ENCODE results near the gene RAD51D. TPM values are rescaled to one million over a fixed set of nuclear protein-coding genes. Genes with fewer than 3 reads are reported as not detected.

Gene RAD51D
- total RNA-seq, 1 donor from 2014 or later = 12.4 TPM

DNA sequence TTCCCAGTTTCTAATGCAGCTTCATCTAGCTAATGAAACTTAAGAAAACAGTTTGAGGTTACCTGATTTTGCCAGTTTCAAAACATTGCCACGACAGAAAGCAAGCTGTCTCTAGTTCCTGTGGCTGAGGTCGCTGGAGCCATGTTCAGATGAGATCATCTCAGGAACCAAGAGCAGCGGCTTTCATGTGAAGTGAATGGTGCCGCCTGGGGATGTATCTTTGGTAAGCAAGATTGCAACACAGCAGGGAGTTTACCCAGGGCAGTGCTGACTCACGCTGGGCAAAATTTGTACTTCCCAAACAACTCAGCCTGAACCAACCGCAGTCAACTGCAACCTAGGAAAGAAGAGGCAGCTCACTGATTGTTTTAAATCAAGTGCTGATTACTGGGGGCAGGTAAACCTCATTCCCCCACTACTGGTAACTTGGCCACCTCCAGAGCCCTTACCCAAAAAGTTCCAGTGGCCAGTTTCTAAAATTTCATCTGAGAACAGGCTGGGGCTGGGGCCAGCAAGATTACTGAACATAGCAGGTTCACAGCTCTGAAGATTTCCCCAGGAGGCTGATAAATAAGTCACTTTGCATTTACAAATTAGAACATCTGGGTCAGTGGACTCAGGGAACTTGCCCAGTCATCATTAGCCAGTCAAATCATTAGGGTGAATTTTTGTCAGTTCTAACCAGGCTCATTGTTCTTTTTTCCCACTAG, 56.0 kb downstream of the RAD51D start, which contains the start of gene RFFL:
TSS of gene RFFL (minus strand) at position 194 of the 710 bp plus-strand sequence. CDS start 37,154 bp downstream, outside the sequence.
- peak within 1 kb of the TSS; percentile 96 for H3K27ac Mint-ChIP-seq (ENCODE audit: unreplicated experiment)
- Histone ChIP-seq H2AFZ (ENCODE audit: low read depth, low read length) (no peak within 1 kb of the TSS), H3K79me2 (ENCODE audit: insufficient read depth, low read length) (peaks cover 56% of the 10 kb centered on the region), H3K4me2 (ENCODE audit: low read length) (peak within 1 kb of the TSS; percentile 75), H4K20me1 (ENCODE audit: insufficient read depth, low read length) (no peaks in the 10 kb centered on the region), H3K4me1 (ENCODE audit: insufficient read depth, low read length) (peaks cover 12% of the 10 kb centered on the region), H3K36me3 (ENCODE audit: insufficient read depth, low read length) (no peaks in the 10 kb centered on the region), H3K27me3 (ENCODE audit: insufficient read depth, low read length) (no peaks in the 10 kb centered on the region), H3K9ac (ENCODE audit: low read length) (peak within 1 kb of the TSS; percentile 78), H3K9me3 (ENCODE audit: insufficient read depth, low read depth, low read length) (no peaks in the 10 kb centered on the region), H3K27ac (ENCODE audit: low read depth, low read length) (peak within 1 kb of the TSS; percentile 92), H3K4me3 (ENCODE audit: insufficient read depth, low read depth, low read length) (peak within 1 kb of the TSS; percentile 24)
- peak within 1 kb of the TSS; percentile 65 for H3K4me3 Mint-ChIP-seq (ENCODE audit: unreplicated experiment)
- peaks cover 6% of the 10 kb centered on the region for H3K36me3 Mint-ChIP-seq (ENCODE audit: low read depth, unreplicated experiment)
- H3K4me1 Mint-ChIP-seq (ENCODE audit: low read depth, unreplicated experiment) = peaks cover 19% of the 10 kb centered on the region
- TF ChIP-seq CTCF (IDR thresholded peaks at IDR 0.05; ENCODE audit: insufficient read depth, low read depth, low read length) (no peak), EZH2 (IDR thresholded peaks at IDR 0.05; ENCODE audit: insufficient read depth, low read length) (no peak)
- no peaks in the 10 kb centered on the region for H3K9me3 Mint-ChIP-seq (ENCODE audit: unreplicated experiment)
- H3K27me3 Mint-ChIP-seq (ENCODE audit: low read depth, unreplicated experiment) = no peaks in the 10 kb centered on the region
- DNase-seq (ENCODE audit: low read depth) (peak; percentile 97), FAIRE-seq (peak; percentile 20)

- no peaks in the 10 kb centered on the region for H4K20me1 ChIP-seq (ENCODE audit: insufficient read depth, low read length)
- H3K27ac ChIP-seq (ENCODE audit: low read depth, low read length) = peak overlapping the region; percentile 92
These were observed 57.4 kb downstream of the RAD51D start for GRCh38 chr17:35062308-35062707.

More at GRCh38 chr17:35062308-35062707, 57.4 kb downstream of the RAD51D start:
- Histone ChIP-seq H3K4me2 (ENCODE audit: low read length) (no peak overlapping the region), H3K4me1 (ENCODE audit: insufficient read depth, low read length) (peaks cover 12% of the 10 kb centered on the region), H2AFZ (ENCODE audit: low read depth, low read length) (no peak overlapping the region), H3K36me3 (ENCODE audit: insufficient read depth, low read length) (no peaks in the 10 kb centered on the region), H3K4me3 (ENCODE audit: insufficient read depth, low read depth, low read length) (no peak overlapping the region), H3K9ac (ENCODE audit: low read length) (peak overlapping the region; percentile 78), H3K79me2 (ENCODE audit: insufficient read depth, low read length) (peaks cover 54% of the 10 kb centered on the region), H3K9me3 (ENCODE audit: insufficient read depth, low read depth, low read length) (no peaks in the 10 kb centered on the region), H3K27me3 (ENCODE audit: insufficient read depth, low read length) (no peaks in the 10 kb centered on the region)
- no peak for FAIRE-seq
- Mint-ChIP-seq H3K27me3 (ENCODE audit: low read depth, unreplicated experiment) (no peaks in the 10 kb centered on the region), H3K9me3 (ENCODE audit: unreplicated experiment) (no peaks in the 10 kb centered on the region), H3K27ac (ENCODE audit: unreplicated experiment) (peak overlapping the region; percentile 96), H3K4me1 (ENCODE audit: low read depth, unreplicated experiment) (peaks cover 15% of the 10 kb centered on the region), H3K36me3 (ENCODE audit: low read depth, unreplicated experiment) (peaks cover 6% of the 10 kb centered on the region), H3K4me3 (ENCODE audit: unreplicated experiment) (no peak overlapping the region)
- DNase-seq (ENCODE audit: low read depth) = no peak
- TF ChIP-seq CTCF (IDR thresholded peaks at IDR 0.05; ENCODE audit: insufficient read depth, low read depth, low read length) (no peak), EZH2 (IDR thresholded peaks at IDR 0.05; ENCODE audit: insufficient read depth, low read length) (no peak)

Data from astrocyte (in vitro differentiated cells and primary cell).